HG03066 (cell line): ENCODE data around the gene PID1.
"Not testable (repeated sequence)": the region's sequence is repeated elsewhere in the genome, so short reads cannot be mapped to it uniquely, and the experiment has no call there.

Experiments
- ATAC-seq: cut with Tn5 transposase; IDR thresholded peaks from one replicate; pipeline ENCODE4 v1.9.1; 2021; ENCODE audit warnings: low read depth; ENCODE audit not compliant: unreplicated experiment

Gene PID1

DNA sequence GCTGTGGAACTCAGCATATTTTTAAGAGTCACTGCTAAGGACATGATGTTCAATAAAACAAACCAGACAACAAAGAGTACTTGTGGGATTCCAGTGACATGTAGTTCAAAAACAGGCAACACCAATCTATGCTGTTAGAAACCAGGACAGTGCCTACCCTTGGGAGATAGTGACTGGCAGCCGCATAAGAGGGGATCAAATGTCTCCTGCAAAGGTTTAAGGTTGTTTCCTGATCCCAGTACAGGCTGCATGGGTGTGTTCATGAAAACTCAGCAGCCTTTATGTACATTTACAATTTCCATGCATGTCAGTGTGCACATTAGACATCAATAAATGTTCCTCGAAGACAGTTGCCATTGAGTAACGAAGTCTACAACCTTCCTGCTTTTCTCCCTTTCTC lies 183.8 kb downstream of the PID1 start:
- no peak for ATAC-seq

DNA sequence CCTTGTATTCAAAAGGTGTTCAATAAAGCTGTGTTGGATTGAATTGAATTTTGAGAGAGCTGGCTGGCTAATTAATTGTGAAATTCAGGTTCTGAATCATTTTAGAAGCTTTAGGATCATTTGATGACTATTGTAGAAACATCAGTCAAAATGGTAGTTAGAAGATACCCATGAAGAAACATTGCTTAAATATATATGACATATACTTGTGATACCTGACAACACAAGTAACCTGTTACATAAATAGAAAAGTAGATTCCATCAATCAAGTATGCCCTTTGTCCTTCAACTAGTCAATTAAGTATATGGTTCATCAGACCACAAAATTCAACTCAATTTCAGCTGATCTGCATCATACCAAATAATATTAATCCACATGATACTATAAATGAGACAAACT lies 185.6 kb downstream of the PID1 start:
- ATAC-seq: no peak

DNA sequence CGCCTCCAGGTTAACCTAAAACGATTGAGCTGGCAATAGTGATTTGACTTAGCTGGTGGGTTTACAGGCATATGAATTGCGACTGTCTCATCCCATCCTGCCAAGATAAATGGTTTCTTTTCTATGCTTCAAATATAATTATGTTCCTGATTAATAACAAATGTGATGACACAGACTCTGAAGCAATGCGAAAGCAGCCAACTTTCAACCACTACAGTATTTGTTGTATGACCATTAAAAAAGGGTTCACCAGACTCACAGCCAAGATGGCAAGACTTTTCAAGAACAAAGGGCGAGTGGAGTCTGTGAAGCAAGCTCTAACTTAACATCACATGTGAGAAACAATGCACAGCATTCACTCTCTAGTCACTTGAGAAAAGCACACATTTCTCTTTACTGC lies 186.6 kb downstream of the PID1 start:
- ATAC-seq: no peak

DNA sequence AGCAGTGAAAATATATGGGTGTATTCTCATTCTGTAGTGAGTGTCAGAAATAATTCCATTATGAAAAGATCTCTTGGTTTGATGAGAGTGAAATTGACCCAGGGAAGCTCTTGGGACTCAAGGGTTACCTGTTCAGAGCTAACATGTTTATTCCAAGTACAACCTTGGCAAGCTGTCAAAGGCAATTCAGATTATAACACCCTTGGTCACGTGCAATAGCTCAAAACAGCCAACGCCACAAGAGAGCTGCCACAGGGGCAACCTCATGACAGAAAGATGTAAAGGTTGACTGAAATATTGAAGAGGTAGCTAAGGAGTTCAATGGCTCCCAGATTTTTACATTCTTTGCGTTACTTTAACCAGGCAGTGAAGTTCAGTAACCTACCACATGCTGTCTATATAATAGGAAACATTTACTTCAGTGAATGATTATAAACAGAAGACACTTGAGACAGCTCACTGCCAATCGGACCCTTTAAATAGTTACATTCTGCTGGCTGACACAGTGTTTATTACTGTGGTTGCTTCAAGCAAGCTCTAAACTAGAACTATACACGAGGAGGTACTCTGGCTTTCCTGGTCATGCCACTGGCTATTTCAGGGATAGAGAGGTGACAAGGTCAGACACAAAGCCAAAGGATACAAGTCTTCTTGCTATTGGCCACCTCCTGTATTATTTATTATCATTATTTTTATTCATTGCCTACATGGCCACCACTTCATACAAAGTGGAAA lies 187.3 kb downstream of the PID1 start:
- no peak for ATAC-seq

DNA sequence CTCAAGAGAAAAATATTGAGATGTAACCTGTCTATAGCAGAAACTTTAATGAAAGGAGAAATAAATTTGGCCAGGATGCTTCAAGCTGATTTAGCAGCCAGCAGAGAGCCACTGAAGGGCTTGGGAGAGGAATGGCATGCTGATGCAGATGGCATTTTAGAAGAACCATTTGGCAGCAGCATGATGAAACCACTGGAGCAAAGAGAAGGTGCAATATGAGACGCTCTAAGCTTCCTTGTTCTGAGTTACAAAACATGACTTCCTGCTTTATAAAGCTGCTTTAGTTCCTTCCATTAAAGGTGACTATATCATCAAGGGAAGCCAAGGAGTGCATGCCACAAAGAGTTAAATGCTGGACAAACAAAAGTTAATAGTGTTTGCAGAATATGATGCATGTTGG lies 189.7 kb downstream of the PID1 start:
- no peak for ATAC-seq

DNA sequence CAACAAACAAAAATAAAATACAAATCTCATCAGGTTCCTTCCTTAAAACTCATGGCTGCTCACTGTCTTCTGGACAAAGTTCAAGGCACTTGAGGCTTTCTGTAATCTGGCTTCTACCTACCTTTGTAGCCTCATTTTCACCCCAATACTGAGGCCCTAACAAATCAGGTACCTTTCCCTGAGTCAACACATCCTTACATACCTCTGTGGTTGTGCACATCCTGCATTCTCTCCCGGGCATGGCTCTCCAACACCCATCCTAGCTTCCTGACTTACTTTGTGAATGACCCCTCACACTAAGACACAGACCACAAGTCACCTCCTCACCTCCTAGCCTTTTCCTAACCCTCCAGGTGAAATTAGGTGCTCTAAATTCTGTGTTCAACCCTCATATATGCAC lies 190.9 kb downstream of the PID1 start:
- ATAC-seq: no peak

DNA sequence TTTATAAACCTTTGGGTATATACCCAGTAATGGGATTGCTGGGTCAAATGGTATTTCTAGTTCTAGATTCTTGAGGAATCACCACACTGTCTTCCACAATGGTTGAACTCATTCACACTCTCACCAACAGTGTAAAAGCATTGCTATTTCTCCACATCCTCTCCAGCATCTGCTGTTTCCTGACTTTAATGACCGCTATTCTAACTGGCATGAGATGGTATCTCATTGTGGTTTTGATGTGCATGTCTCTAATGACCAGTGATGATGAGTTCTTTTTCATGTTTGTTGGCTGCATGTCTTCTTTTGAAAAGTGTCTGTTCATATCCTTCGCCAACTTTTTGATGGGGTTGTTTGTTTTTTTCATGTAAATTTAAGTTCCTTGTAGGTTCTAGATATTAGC lies 194.2 kb downstream of the PID1 start:
- not testable (repeated sequence) for ATAC-seq

DNA sequence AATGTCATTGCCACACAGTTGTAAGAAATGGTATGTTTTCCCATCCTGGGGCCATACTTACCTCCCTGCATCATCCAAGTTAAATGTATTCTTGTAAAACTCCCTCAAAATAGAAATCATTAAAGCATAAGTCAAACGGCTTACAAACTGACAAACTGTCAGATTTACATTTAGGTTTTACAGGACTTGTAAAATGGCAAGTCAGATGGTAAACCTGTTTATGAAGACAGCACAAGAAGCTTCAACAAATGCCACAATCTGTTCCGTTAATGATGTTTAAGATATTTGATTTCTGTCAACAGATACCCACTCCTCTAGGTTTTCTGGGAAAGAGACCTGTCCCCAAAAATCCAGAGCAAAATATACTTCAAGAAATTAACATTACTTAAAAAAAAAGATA lies 197.2 kb downstream of the PID1 start:
- no peak for ATAC-seq

DNA sequence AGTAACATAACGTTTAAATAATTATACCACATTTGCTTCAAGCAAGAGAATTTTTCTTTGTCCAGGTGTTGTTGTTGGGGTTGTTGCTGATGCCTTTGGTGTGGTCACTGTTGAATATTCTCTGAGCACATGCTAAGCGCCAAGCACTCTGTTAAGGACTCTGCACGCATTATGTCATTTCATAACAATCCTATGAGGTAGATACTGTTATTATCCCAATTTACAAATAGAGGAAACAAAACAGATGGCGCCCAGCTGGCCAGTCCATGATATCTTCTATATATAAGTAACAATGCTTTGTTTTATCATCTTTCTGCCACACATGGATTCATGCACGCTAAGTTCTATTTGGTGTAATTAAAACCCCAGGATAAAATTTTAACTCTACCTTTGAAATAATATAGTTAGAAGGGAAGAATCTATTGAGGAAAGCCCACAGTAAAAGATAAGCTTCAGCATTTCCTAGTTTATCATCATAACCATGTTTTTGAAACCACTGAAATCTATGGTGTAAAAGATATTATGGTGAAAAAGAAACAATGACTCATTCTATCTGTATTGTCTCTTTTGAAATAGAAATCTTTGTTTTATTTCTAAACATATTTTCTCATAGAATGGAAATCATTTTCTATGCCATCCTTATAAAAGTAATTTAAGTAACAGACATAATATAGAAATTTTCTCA lies 199.7 kb downstream of the PID1 start:
- no peak for ATAC-seq

DNA sequence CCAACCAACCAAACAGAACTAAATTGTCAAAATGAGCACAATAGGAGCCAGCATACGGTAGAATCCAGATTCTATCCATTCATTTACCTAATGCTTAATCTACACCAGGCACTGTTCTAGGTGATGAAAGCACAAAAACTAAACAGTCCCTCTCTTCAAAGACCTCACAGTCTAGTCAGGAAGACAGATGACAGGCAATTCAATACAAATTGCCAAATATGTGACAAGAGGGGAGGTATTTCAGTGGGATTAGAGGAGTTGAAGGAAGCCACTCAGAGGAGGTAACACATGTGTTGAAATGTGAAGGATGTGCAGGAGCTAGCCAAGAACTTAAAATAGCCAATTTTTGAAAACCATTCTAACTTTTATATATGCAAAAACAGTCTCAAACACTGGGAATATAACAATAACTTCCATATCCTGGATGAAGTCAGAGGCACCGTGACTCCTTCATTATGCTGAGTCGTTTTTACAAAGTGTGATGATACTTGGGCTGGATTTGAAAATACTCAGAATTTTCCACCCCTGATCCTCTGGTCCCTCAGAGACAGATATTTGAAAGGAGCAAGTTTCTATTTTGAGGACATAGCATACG lies 204.9 kb downstream of the PID1 start:
- ATAC-seq: no peak

DNA sequence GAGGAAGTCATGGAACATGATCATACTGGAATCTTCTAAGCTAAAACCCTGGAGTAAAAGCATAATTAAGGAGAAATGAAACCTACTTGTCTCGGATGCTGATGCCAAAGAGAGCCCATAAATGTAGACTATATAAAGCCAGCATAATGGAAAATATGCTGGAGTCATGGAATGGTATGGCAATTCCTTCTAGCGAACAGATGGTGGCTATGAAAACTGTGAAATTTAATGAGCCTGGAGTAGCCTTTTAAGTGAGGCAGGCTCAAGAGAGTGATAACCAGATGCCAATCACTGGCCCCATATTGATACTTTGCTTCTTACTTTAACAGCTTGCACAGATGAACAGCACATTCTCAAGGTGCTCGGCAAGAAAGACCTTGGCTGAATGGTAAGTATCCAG lies 206.3 kb downstream of the PID1 start:
- ATAC-seq: no peak

DNA sequence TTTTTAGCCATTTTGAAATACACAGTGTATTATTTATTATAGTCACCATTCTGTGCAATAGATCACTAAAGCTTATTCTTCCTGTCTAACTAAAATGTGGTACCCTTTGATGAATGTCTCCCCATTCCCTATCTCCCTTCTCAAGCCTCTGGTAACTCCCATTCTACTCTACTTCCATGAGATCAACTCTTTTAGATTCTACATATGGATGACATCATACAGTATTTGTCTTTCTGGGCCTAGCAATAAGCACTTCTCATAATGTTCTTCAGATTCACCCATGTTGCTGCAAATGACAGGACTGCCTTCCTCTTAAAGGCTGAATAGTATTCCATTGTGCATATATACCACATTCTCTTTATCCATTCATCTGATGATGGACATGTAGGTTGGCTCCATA lies 210.9 kb downstream of the PID1 start:
- no peak for ATAC-seq

DNA sequence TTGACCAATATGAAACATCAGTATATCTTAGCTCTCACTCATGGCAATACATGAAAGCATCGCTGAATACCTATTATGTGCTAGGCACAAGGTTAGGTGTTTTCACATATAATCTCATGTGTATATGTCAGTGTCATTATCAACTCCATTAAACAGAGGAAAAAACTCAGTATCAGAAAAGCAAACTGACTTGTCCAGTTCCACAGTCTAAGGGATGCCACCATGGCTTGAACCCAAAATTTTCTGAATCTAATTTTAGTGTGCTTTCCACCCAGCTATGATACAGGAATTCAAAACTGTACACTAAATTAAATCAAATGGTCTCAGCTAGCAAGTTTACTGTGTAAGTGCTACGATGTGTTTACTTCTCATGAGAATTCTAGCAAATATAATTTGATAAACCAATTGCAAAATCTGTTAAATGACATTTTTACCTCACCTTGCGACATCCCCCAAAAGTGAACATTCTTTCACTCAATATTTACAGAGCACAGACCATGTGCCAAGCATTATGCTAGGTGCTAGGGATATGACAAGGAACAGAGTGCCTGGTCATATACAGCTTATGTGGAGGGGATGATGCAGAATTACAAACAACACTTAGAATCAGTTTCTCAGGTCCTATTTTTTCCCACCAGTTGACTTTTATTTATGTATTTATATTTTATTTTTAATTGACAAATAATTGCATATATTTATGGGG lies 211.6 kb downstream of the PID1 start:
- no peak for ATAC-seq

DNA sequence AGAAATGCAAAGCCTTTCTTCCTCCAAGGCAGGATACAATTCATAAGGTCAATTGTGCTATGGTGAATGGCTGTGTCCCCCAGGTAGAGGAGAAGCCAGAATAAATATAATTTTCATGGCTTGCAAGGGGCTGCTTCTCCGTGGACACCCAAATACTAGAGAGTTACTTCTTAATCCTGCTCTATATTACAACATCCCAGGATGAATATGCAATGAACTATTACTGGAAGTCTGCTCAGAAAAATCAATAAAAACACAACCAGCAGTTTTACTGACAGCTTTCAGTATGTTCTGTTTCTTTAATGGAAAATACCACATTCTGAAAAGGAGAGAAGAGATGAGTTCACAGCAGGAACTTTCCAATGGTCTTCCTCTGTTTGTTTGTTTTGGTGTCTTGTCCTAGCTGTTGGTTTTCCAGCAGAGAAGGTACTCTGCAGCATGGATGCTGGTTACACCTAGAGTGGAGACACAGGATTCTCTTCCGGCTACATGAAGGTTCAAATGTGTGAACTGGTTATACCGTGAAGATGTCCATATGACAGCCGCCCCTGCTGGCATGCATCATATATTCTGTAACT lies 213.0 kb downstream of the PID1 start:
- no peak for ATAC-seq

DNA sequence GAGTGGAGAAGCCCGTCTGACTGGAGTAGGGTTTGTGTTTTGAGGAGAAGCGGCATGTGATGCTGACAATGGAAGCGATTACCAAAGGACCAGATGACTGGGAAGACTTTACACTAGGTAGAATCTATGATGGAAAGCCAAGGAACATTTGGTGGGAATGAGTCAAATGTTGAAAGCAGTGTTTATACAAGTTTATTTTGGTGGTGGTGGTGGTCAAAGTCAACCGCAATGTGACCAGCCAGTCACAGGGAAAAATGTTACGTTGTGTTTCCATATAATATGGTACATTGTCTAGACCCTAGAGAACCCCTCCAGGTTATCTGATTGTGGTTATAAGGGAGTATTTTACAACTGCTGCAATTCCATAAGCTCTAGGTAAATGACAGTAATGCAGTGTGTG lies 216.8 kb downstream of the PID1 start:
- no peak for ATAC-seq

DNA sequence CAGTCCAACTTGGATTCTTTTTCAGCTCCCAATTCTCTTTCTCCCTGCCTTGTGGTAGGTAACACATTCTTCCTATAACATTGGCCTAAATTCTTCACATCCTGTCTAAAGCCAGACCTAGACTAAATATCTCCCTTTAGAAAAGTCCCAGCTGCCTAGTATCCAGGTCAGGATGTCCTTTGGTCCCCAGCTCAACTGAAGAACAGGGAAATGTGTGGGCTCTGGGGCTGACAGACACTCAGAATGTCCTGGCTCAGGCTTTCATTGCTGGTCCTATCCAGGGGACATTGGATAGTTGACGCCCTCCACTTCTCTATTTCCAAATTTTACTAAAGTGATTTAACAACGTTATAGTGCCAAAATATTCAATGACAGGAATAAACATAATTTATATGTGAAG lies 219.3 kb downstream of the PID1 start:
- no peak for ATAC-seq

DNA sequence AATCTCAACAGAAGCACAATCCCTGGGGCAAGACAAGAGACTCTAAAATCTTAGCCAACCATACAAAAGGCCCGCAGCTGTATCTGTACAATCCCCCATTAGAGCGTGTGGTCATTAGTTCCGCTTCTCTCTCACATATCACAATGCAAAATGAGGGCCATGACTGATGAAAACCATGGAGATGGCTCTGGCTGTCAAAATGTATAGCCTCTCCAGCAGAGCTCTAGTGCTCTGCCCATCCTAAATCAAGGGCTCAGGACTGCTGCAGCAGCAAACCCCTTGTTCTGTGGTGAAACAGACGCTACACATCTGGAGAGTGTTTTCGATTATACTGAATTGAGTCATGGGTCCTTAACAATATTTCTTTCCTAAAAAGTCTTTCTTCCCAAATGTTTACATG lies 221.0 kb downstream of the PID1 start:
- no peak for ATAC-seq

DNA sequence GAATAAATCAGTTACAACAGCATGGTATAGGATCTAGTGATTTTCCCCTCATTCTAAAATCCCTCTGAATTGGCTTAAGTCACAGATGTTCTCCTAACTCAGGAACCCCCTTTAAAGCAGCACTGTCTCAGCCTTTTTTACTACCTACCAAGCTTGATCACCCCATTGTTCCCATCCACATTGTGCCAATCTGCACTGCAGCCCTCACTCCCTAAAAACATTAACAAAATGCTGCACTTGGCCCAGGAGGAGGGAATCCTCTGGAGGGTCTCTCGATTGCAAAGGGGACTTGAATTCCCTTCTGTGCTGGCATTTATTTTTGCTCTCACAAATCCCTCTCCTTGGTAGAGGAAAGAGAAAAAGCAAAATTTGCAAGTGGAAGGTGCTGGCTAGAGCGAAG lies 223.0 kb downstream of the PID1 start:
- no peak for ATAC-seq

DNA sequence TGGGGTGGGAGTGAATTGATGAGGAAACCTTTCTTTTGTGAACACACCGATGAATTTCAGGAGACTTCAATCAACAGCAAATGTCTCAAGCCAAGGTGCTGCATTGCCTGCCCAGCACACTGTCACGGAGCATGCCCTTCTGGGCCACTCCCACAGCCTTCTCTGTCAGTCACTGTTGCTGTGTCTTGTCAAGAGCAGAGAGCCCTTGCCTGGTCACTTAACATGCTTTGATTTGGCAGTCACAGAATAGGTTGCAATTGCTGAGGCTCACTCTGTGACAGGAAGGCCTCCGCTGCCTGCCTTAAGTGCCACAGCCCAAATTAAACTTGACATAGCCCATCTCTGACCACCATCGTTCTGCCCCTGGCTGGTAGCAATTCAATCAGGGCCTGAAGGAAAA lies 225.4 kb downstream of the PID1 start:
- no peak for ATAC-seq

DNA sequence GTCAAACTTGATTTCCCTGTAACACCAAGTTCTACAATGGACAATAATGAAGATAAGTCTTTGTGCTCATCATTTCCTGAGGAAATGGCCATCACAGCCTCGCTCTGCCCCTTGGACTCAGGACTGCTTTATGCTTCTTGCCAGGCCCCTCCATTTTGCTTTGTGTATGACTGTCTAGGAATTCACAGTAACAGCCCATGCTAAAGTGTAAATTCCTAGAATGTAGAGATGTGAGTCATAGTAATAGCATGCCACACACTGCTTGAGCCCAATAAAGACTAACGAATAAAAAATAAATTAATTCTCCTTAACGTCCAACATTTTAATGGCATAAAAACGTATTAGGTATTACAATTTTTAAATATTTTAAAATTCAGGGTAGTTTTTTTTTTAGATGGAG lies 226.5 kb downstream of the PID1 start:
- no peak for ATAC-seq

DNA sequence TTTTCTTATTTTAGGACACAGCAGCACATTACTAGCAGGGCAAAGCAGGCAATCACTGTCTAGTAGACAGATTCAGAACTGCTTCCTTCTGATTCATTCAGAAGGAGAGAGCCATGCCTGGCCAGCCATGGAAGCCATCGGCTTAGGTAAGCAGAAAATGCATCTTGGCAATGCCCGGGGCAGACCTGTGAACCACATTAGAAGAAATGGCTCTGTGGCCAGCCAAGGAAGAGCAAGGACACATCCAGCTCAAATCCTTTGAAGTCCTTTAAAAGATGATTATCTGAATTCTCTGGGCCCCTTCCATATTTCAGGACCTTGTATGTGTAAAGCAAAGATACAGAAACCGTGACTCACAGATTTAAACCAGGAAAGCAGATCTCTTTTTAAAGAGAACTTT lies 227.4 kb downstream of the PID1 start:
- no peak for ATAC-seq
